ENCODE results near the gene ALDH1L1. TPM values are rescaled to one million over a fixed set of nuclear protein-coding genes. Genes with fewer than 3 reads are reported as not detected.

Gene ALDH1L1
- total RNA-seq, 1 donor from 2014 or later = 3.6 TPM

DNA sequence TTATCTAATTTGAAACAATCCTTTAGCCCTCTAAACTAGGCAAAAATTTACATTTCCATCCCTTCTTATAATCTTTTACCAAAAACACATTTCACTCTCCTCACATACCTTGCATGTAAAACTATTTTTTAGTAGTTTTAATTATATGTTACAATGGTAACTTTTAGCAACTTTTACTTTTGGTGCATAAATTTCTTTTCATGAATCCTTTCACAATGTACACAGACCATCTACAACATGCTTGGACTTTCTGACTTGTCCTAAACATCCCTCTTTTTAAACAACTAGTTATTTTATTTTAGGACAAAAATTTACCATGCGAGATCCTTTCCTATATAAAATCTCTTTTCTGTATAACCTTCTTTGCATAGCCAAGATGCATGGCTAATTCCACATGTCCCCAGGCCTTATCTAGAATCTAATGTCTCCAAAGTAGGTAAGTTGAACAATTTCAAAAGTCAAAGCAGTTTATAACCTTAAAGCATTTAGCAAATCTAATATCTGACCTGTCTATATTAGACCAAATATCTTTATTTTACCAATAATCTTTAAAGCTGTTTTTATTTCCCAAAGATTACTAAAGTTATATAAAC, 14.4 kb upstream of the ALDH1L1 start:
- DNase-seq (ENCODE audit: low spot score) = no peak

DNA sequence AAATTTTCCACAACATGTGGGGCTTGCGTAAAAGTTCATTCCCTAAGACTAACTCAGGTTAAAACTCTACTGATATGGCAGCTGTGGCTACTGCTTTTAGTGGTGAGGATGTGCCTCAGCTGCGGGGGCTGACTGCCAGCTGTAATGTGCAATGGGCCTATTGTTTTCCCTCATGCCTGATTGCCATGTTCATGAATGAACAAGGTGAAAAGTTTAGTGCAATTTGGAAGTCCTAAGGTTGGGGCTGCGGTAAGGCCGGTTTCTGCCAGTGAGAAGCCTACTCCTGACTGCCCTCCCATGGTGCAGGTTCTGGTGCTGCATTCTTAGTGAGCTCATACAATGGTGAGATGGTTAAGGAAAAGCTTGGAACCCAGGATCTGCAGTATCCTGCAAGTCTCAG, 10.9 kb upstream of the ALDH1L1 start:
- DNase-seq (ENCODE audit: low spot score) = no peak

DNA sequence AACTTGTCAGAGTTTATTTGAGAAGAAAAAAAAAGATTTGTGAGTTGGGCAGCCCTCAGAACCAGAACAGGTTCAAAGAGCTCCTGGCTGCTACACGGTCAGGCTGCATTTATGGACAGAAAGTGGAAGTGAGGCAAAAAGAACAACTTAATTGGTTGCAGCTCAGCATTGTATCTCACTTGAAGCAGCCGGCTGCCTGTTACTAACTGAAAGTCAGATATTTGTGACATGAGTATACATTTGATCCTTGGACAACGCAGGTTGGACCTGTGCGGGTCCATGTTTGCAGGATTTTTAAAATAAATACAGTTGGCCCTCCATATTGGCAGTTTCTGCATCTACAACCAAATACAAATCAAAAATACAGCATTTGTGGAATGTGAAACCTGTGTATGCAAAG, 7.5 kb upstream of the ALDH1L1 start:
- no peak for DNase-seq (ENCODE audit: low spot score)

DNA sequence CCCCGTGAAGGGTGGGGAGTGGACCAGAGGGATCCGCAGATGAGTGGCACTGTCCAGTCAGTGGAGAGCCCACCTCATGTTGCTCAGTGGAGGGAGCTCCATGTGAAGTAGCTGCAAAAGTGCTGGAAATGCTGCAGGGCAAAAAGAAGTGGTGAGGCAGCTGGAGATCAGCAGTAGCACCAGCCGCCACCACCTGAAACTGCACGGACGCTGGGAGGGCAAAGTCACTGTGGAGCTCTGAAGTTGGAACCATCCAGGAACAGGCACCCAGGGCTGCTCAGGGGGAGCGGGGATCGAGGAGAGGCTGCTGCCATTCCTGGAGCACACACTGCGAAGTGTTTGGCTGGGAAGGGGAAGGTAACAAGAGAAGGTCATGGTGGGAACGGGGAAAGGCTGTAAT, 6.4 kb upstream of the ALDH1L1 start:
- DNase-seq (ENCODE audit: low spot score) = no peak

DNA sequence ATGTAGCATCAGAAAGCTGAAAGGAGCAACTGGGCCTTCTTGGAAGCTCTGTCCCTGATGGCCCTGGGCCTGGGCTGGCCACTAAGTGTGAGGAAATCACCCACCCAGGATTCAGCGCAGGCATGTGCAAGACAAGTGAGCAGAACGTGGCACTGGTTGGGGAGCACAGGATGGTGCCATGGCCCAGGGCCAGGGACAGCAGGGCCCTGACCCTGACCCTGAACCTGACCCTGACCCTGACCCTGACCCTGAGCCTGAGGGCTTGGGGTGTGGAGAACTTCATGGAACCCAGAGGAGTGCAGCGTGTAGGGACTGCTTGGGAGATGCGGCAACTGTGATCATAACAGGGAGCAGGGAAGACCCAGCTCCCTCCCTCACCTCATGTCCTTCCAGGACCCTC, 5.9 kb upstream of the ALDH1L1 start:
- DNase-seq (ENCODE audit: low spot score) = no peak

DNA sequence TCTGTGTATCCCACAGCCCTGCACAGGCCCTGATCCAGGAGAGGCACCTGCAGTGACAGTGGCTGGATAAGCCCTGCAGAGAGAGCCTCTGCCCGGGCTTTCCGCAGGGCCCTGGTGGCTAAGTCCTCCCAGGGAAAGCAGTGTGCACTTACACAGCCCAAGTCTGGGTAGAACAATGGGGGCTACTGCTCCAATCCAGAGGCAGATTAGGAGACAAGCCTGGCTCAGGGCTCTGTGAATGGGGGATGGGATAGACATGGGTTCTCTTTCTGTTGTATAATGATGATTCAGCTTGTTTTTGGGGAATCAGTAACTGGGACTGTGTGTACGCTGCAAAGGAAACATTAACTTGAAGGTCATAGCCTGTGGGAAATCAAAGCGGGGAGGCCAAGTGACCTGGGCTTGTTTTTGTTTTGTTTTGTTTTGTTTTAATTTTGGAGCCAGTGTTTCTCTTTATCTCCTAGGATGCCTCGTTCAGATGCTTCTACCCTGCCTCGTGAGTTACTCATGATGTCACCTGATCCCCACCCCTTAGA, 4.1 kb upstream of the ALDH1L1 start:
- no peak for DNase-seq (ENCODE audit: low spot score)

DNA sequence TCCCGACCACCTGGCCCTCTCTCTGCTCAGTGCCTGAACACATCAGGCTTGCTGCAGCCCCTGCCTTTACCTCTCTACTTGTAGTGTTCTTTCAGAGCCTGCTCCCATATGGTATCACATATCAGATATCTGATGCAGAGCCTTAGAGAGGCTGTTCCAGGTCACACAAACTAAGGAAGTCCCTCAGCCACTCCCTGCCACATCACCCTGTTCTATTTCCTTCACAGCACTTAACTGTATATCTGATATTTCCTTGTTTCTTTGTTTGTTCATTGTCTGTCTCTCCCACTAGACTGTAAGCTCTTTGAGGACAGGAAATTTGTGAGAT, 976 bp upstream of the ALDH1L1 start:
- no peak for DNase-seq (ENCODE audit: low spot score)

DNA sequence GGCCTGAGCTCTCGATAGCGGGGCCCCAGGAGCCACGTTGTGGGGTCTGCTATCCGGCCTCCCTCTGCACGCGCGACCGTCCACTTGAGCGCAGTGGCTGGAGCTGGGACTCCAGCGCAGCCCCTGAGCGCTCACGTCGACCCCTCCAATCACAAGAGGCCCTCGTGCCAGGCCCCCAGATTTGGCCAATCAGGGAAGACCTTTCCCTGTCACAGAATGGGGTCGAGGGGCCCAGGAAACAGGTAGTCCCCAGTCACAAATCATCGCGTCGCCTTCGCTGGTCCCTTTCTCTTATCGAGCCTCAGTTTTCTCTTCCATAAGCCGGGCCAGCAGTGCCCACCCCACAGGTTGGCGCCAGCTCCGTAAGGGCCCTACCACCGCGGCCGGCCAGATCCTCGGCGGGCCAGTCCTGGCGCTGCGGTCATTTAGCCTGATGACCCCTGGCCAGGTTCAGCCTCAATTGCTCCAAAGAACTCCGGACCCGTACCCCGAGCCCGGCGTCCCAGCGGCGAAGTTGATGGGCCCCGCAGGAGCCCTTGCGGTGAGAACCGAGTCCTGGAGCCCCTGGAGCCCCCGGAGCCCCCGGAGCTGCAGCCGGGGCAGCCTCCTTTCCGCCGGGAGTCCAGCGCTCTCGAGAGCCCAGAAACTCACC, 435 bp downstream of the ALDH1L1 start:
- peak; percentile 57 for DNase-seq (ENCODE audit: low spot score)

DNA sequence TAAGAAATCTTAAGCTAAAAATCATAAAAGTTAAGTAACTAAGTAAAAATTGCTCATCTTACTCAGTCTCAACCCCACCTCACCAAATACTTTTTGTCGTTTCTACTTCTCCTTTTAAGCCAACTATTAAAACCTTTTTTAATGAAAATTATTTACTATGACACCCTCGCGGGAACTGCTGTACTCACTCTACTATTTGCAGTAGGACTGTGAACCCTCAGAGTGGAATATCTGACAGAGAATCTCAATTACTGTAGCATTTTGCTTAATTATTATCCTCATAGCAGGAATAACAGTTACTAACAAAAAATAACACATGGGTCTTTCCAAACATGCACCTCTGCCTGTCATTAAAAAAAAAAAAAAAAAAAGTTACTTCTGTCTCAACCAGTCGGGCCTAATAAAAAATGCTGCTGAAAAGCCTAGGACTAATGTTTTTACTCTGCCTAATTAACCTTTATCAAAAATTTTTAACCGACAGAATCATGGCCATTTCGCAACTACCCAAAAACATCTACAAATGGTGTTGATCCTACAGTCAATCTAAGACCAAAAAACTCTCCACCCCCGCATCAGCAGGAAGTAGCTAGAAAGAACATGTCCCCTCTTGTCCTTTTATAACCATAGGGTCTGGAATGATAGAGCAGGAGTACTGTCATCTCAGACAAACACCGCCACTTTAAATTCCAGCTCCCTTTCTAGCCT, 10.2 kb downstream of the ALDH1L1 start:
- peak; percentile 38 for DNase-seq (ENCODE audit: low spot score)

DNA sequence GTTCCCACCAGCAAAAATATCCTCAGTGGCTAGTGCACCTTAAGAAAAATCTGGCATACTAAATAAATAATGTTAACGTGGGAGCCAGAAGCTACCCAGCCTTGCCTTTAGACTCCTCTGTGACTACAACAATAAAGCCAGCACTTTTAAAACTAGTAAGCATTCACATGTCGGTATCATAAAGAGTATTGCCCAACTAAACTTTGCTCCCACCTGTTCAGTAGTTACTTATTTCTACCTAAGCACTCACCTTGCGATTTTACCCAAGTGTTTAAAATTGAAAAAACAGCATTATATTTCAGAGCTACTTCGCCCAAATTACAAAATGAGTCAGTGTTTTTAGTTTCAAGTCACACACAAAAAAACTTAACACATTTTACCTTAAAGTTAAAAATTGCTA, 12.8 kb downstream of the ALDH1L1 start:
- DNase-seq (ENCODE audit: low spot score) = no peak

DNA sequence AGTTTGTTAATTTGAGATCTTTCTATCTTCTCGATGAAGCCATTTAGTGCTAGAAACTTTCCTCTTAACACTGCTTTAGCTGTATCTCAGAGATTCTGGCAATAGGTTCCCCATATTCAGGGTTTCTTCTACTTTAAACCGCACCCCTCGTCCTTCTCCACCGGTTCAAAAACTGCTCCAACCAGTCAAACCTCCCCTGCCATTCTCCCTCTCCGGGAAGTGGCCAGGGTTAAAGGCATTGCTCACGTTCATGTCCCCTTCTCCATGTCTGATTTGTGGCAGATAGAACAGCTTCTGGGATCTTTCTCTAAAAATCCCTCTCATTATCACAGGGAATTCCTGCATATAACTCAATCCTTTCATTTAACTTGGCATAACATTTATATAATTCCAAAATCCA, 14.4 kb downstream of the ALDH1L1 start:
- no peak for DNase-seq (ENCODE audit: low spot score)

DNA sequence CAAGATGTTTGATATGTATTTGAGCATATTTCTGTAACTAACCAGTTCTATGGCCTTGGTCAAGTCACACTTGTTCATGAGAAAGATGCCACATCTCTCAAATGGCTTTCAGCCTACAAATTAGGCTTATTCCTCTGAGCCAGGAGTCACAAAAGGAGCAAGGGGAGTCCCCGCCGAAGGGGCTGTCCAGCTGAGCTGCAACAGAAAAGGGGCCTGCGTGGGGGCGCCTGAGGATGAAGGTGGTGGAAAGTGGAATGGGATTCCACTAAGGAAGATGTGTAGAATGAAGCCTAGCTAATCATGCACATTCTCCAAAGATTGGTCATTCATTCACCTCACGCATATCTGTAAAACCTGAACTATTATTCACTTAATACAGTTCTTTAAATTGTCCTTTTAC, 19.1 kb downstream of the ALDH1L1 start:
- no peak for DNase-seq (ENCODE audit: low spot score)

DNA sequence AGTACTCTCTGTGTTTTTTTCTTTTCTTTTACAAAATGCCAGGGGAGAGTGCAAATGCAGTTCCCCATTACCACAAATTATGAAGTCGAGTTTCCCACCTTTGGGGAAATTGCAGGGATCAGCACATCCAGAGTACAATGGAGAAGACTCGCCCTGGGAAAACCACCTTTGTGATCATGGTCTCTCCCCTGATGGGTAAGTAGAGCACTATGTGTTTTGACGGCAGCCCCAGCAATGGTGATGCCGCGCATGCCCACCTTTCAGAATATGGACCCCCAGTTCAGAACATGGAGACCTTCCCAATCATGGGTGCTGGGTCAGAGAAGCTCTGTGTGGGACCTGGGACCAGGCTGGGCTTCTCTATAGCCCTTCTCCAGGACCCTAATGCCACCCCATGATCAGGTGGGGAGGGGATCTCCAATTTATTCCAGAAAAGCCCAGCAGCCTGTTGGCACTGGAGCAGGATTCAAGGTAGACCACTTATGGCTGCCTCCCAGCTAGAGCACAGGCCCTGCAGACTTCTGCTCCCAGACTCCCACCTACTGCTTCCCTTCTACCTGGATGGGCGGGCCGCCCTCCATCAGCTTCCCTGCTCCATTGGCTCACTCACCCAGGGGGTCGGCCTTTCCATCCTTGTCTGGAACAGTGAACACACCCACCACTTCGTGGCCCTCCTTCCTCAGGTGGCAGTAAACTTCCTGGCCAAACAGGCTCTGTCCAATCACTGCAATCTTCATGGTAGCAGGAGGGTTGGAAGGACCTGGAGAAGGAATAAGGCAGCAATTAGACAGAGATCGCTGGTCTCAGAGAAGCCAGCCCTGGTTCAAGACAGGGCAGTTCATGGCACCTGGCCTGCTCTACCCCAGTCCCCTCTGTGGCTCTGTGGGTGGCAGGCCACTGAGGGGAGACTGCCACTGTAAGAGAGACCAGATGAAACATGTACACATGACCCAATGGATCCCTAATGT, 19.9 kb downstream of the ALDH1L1 start:
- no peak for DNase-seq (ENCODE audit: low spot score)

DNA sequence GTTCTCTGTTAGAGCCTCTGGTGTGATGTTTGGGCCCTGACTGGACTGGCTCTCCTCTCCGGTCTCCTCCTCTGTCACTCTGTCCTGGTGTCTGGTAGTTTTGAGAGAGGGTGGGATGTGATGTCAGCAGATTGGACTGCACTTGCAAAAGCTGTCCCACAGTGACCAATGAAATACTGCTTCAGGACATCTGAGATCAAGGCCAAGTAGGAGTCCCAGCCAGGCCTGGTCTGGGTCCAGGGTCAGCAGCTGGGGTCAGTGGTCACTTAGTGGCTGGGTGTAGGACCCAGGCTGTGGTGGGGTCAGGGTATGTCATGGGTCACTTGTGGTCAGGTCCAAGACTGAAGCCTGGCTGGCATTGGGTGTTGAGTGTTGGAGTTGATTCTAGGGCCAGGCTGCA, 20.9 kb downstream of the ALDH1L1 start:
- no peak for DNase-seq (ENCODE audit: low spot score)

DNA sequence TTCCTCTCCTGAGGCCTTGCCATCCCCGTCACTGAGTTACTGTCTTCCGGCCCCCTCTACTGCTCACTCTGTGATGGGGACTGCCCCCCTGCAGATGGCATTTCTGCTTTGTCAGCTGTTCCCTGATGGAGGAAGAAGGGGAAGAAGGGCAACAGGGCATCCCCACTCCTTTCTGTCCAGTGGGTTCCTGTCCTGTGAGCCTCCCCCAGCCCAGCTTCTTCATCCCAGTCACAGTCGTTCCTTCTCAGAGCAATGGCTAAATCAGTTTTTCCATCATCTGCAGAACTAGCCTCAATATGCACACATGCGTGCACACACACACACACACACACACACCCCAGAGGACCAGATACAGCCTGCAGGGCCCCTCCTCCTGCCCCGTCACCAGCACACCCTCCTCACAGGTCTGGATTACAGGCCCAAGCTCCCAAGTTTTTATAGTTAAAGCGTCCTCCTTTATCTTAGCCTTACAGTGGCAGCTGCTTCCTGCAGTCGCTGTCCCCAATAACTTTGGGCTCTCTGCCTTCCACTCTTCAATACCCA, 21.4 kb downstream of the ALDH1L1 start:
- peak; percentile 8 for DNase-seq (ENCODE audit: low spot score)

DNA sequence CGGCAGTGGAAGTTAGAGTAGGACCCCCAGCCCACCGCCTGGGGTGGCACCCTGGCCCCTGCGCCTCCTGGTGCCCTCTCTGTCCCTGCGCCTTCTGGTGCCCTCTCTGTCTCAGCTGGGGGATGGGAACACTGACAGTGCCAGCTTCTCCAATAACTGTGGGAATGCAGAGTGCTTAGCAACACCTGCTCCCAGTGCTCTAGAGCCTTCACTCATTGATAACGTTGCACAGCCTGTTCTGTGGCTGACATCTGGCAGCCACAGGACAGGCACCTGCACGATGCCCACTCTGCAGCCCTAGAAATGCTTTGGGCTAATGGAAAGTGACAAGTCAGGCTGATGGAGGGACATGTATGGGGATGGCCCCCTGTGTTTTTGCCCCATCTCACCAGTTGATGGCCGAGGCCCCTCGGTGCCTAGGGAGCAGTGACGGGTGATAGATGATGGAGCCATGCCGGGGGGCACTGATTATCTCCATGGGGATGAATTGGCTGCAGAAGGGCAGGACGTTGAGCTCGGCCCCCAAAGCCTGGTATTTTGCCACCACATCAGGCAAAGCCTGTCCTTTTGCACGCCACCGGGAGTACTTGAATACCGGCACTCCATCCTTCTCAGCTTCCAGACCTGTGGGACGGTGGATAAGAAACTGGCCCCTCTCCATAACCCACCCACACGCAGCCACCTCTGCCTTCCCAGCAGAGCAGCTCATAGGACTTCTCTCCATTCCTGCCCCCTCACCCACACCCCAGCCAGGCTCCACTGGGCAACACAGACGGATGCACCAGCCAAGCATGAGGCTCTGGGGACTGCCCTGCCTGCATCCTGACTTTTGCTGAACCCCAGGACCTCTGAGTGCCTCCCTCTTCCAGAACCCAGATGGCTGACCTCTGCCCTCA, 22.1 kb downstream of the ALDH1L1 start:
- DNase-seq (ENCODE audit: low spot score) = no peak

DNA sequence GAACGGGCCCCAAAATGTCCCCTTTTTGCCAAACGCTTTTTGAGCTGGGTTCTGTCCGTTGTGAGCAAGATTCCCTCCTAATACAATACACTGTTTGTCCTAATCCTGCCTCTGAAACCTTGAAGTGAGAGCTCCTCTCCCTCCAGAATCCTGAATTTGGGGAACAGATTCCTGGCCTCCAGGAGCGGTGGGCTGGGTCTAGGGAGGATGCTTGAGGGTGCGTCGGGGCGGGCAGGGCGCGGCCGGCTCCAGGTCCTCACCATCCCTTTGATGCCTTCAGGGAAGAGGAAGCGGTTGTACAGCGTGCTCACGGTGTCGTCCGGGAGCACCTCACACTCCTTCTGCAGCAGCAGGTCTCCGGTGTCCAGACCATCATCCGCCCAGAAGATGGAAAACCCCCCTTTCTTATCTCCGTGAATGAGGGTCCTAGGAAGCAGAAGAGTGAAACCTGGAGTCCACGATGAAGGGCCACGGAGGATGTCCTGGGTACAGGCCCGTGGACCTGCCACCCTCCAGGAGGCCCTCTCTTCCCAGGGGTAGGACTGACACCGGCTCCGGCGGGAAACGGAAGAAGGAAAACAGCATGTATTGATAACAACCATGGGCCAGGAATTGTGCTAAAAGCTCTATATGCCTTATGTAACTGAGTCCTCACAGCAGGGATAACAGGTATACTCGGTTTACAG, 23.2 kb downstream of the ALDH1L1 start:
- DNase-seq (ENCODE audit: low spot score) = no peak

DNA sequence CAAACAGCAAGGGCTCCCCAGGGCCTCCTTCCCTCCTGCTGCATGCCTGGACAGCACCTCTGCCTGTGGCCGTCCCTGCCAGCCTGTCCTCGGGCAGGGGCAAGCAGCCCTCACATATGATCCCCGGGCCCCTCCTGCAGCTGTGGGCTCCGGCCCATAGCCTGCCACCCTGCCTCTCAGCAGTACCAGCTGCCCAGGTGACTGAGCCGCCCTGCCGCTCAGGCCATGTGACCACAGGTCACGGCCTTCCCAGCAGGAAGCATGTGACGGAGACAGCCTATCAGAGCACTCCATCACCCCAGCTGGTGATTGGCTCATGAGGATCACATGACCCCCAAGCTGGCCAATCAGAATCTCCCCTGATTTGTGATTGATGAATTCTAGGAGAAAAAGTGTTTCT, 23.9 kb downstream of the ALDH1L1 start:
- no peak for DNase-seq (ENCODE audit: low spot score)

DNA sequence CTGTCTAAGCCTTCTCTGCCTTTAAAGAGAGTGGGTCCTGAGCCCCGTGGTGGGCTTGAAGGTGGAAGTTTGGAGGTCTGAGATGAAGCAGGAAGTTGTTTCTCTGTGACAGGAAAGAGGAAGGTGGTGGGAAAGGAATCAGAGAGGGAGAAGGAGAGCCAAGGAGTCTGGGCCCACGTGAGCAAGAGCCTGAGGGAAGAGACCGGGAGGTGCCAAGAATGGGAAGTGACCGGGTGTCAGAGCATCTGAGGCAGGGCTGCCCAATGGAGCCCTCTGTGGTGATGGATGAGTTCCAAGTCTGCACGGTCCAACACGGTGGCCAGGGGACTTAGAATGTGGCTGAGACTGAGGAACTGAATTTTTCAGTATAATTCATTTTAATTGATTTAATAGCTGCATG, 24.6 kb downstream of the ALDH1L1 start:
- DNase-seq (ENCODE audit: low spot score) = no peak

DNA sequence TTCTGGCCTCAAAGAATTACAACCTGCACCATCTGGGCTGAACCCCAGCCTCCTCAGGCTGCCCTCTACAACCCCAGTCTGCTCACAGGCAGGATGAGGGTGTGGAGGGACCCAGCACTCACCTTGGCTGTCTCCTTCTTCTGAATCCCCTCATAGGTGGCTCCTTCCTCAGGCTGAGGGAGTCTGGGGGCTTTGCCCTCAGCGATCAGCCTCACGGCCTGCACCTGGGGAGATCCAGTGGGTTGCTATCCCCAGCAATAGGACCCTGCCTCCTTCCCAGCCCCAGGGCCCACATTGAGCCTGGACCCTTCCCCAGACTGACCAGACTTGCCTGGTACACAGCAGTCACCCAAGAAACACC, 25.1 kb downstream of the ALDH1L1 start:
- no peak for DNase-seq (ENCODE audit: low spot score)
